ENCODE measurements around the gene GALNT16. TPM values are rescaled to one million over a fixed set of nuclear protein-coding genes. Genes with fewer than 3 reads are reported as not detected.
"Not testable (repeated sequence)": the region's sequence is repeated elsewhere in the genome, so short reads cannot be mapped to it uniquely, and the experiment has no call there.

The GALNT16 gene
- total RNA-seq, 1 donor from 2014 or later: 4.1 TPM

- DNase-seq (ENCODE audit: low spot score): no peak
These were observed 104.0 kb downstream of the GALNT16 start for GRCh38 chr14:69363964-69364363.

DNA sequence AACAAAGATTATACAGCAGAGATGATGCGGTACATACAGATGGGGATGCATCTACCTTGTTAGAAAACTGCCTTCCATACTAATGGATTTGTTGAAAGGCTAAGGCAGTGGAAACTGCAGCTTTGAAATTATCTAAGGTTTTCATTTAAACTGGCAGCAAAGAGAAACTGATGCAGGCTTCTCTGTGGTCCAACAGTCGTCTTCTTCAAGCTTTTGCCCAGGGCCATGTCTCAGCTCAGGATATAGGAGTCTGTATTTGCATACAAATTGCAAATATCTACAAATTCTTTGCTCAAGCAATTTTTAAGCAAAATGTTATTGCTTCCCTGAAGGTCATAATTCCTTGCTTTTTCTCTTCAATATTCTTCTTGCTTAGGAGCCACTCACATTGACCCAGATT is 104.4 kb downstream of the GALNT16 start:
- DNase-seq (ENCODE audit: low spot score): no peak

DNA sequence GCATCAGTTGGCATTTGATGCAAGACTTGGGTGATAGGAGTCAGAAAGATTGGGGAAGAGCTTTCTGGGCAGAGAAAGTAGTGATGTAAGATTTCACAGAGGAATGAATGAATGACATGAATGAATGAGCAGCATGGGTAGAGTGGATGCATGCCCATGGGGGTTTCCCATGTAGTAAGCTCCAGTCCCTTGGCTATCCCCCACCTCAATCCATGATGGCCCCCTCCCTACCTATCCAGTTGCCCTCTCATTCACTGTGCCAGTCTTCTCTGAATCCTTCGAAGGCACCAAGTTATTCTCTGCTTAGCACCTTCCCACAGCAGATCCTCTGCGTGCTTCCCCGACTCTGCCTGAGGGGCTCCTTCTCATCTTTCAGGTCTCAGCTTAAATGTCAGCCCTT is 106.1 kb downstream of the GALNT16 start:
- no peak for DNase-seq (ENCODE audit: low spot score)

- no peak for DNase-seq (ENCODE audit: low spot score)
These were observed 106.8 kb downstream of the GALNT16 start for GRCh38 chr14:69366761-69367160.

GRCh38 chr14:69368381-69368780 is 108.4 kb downstream of the GALNT16 start:
- no peak for DNase-seq (ENCODE audit: low spot score)

DNA sequence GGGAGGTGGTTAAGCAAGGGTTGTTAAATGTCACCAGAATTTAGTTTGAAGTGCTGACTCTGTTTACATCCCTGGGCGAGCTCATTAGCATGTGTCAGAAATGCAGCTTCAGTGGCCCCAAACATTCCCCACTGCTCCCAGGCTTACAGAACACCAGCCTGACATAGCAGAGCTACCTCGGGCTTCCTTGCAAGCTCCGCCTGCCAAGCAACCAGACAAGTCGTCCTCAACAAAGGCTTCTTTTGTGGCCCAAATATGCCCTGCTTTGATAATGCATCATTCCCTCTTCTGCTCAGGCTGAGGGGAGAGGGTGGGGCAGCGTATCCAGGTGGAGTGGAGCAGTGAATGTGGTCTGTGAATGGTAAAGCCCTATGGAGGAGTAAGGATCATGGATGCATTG is 110.1 kb downstream of the GALNT16 start:
- DNase-seq (ENCODE audit: low spot score): no peak

DNA sequence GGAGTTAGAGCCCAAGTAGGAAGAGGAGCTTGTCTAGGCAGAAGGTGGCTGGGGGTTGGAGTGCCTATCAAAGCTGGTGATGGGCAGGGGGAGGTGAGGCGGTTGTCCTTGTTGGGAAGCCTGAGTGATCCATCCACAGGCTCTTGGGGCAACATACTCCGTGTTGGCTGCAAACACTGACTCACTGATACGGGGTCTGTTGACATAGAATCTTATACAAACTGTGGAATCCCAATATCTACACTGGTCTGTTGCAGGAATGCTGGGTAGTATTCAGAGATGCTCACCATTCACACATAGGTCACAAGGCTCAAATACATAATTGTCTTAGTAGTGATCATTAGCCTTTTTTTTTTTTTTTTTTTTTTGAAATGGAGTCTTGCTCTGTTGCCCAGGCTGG is 112.2 kb downstream of the GALNT16 start:
- DNase-seq (ENCODE audit: low spot score): no peak

DNA sequence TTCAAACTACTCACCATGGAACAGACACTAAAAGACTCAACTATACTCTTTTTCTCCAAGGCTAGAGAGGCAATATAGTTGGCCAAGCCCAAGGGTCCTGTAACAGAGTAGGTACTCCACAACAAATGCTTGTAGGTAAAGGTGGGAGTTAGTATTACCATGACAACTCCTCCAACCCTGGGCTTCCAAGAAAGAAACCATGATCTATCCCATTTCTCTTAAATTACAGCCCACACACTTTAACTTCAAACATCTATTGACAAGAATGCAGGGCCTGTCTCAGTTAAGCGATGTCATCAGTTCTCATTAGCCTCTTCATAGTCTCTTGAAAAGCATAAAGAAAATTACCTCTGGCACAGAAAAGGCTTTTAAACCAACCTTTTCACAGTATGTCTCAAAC is 113.1 kb downstream of the GALNT16 start:
- DNase-seq (ENCODE audit: low spot score): no peak

DNA sequence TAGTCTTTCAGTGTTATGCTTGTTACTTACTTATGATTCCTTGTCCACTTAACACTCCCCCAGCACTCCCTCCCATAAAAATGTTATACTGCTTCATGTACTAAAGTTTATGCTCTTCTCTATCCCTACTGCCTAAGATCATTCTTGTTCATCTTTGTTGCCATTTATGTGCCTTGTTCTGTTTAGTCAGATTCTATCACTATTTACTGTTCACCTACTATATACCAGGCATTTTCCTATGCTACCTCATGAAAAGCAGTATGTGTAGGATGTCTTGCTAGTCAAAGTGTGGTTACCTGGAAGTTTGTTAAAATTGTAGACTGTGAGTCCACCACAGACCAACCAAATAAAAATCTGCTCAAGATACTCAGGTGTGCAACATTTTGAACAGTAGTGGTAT is 114.3 kb downstream of the GALNT16 start:
- no peak for DNase-seq (ENCODE audit: low spot score)

DNA sequence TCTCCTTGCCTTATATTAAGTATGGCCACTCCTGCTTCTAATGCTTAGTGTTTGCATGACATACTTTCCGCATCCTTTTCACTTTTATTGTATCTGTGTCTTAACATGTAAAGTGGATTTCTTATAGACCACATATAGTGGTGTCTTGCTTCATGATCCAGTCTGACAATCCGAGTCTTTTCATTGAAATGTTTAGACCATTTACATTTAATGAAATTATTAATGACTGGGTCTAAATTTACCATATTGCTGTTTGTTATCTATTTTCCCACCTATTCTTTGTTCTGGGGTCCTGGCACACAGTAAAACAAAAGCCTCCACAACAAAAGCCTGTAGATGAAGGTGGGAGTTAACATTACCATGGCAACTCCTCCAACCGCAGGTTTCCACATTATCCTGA is 115.2 kb downstream of the GALNT16 start:
- DNase-seq (ENCODE audit: low spot score): no peak

GRCh38 chr14:69375722-69376121 is 115.8 kb downstream of the GALNT16 start:
- DNase-seq (ENCODE audit: low spot score): no peak

DNA sequence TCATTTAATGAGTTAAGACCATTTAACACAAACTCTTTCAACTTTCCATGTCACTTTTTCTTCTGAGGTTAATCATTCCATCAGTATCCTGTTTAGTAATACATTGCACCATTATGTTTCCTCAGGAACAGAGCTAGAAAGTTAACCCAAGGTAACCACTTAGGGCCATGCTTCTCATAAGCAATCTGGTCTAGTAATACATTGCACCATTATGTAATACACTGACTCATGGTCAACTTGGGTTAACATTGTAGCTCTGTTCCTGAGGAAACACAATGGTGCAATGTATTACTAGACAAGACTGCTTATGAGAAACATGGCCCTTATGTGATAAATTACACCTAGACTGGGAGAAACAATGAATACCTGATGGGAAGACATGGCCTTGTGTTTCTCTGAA is 116.5 kb downstream of the GALNT16 start:
- DNase-seq (ENCODE audit: low spot score): no peak

DNA sequence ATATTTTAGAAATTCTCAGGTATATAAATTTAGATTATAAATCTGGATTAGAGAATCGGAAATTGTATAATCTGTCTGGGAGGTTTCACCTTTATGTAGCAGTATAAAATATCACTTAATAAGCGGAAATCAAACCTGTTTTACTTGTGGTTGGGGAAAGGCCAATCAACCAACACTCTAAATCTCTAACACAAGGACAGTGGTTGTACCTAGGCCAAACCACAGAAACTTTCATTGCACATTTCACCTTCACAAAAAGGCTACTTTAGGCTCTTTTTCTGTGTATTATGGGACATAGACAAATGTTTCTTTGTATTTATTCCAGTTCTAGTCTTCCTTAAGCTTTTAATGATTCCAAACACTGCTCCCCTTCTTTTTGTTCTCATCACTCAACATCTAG is 118.3 kb downstream of the GALNT16 start:
- no peak for DNase-seq (ENCODE audit: low spot score)

DNA sequence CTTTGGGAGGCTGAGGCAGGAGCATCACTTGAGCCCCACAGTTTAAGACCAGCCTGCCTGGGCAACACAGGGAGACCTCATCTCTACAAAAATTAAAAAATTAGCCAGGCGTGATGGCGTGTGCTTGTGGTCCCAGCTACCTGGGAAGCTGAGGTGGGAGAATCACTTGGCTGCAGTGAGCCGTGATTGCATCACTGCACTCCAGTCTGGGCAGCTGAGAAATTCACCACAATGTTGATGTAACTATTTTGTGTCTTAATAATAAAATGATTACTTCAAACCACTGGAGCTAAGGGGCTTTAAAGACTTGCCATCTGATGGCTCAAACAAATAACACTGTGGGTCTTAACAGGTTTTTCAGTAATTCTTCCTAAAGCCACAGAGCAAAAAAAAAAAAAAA is 127.4 kb downstream of the GALNT16 start:
- DNase-seq (ENCODE audit: low spot score): no peak

- DNase-seq (ENCODE audit: low spot score): not testable (repeated sequence)
These were observed 131.4 kb downstream of the GALNT16 start for GRCh38 chr14:69391400-69391799.

- no peak for DNase-seq (ENCODE audit: low spot score)
These were observed 132.5 kb downstream of the GALNT16 start for GRCh38 chr14:69392481-69392880.

DNA sequence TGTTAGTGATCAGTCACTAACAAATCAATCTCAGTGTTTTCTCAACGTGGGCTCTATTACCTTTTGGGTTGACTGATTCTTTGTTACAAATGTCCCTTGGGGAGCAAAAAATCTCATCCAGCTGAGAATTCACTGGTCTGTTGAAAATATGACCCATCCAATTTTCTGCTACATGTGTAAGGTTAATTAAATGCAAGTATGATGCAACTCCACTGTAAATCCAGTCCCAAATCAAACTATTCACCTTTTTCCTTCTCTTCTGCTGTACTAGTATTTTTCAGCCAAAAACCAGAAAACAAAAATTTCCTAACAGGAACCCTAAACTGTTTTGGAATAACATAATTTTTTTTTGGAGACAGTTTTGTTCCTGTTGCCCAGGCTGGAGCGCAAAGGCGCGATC is 136.0 kb downstream of the GALNT16 start:
- DNase-seq (ENCODE audit: low spot score): no peak

- peak; percentile 97 for DNase-seq (ENCODE audit: low spot score)
These were observed 138.3 kb downstream of the GALNT16 start, which contains the start of the genes ERH and SLC39A9 for GRCh38 chr14:69398053-69398817. ERH (minus strand) TSS chr14:69398299; CDS start chr14:69398233, 66 bp downstream. SLC39A9 (plus strand) TSS chr14:69398692; CDS start chr14:69399370, 678 bp downstream.

DNA sequence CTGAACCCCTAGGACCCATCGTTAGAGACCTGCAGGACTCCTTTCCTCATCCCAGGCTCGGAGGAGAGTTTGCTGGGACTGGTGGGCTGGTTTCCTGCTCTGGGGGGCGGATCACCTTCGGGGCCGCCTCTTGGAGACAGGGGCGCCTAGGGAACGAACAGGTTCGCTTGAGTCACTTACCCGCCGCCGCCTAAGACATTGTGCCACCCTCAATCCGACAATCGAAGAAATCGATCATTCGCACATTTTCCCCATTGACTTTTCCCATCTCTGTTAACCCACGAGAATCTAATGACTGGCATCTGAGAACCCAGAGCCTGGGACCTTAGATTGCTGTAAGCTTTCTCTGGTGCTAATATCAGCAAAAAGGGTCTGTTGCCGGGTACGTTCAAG is 138.9 kb downstream of the GALNT16 start:
- no peak for DNase-seq (ENCODE audit: low spot score)

DNA sequence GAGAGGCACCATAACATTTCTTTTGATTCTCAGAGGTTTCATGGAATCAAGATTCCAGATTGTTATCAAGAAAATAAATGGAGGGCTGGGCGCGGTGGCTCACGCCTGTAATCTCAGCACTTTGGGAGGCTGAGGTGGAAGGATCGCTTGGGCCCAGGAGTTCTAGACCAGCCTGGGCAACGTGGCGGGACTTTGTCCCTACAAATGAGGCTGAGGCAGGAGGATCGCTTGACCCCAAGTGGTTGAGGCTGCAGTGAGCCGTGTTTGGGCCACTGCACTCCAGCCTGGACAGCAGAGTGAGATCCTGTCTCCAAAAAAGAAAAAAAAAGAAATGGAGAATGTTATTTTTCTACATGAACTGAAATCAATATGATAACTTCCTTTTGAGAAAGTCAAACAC is 139.8 kb downstream of the GALNT16 start:
- DNase-seq (ENCODE audit: low spot score): no peak

GRCh38 chr14:69400154-69400553 is 140.2 kb downstream of the GALNT16 start:
- DNase-seq (ENCODE audit: low spot score): no peak

- no peak for DNase-seq (ENCODE audit: low spot score)
These were observed 141.9 kb downstream of the GALNT16 start for GRCh38 chr14:69401841-69402240.

- DNase-seq (ENCODE audit: low spot score): no peak
These were observed 144.5 kb downstream of the GALNT16 start for GRCh38 chr14:69404478-69404877.

DNA sequence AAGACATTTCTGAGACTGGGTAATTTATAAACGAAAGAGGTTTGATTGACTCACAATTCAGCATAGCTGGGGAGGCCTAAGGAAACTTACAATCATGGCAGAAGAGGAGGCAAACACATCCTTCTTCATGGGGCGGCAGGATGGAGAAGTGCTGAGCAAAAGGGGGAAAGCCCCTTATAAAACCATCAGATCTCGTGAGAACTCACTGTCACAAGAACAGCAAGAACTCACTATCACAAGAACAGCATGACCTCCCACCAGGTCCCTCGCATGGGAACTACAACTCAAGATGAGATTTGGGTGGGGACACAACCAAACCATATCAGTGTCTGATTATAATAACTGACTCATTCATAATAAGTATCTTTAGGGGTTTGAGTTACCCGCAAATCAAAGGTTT is 144.9 kb downstream of the GALNT16 start:
- no peak for DNase-seq (ENCODE audit: low spot score)

Data from mucosa of gallbladder (tissue), 1 donor.